Measurements from ENCODE around the gene PRKD1.

Gene PRKD1

GRCh38 chr14:29569194-29569593 is 358.5 kb downstream of the PRKD1 start:
- Histone ChIP-seq H3K9ac (ENCODE audit: low read length) (no peak overlapping the region), H3K4me1 (ENCODE audit: control insufficient read depth, insufficient read depth, low read length) (no peaks in the 10 kb centered on the region), H3K27ac (ENCODE audit: low read depth, low read length) (no peak overlapping the region), H3K27me3 (ENCODE audit: control insufficient read depth, insufficient read depth, low read length) (no peaks in the 10 kb centered on the region), H3K36me3 (ENCODE audit: control insufficient read depth, insufficient read depth, low read length) (no peaks in the 10 kb centered on the region), H3K9me3 (ENCODE audit: control insufficient read depth, insufficient read depth, low read depth, low read length) (peaks cover 20% of the 10 kb centered on the region), H3K4me3 (ENCODE audit: low read depth, low read length) (no peak overlapping the region)

- Histone ChIP-seq H3K27ac (ENCODE audit: low read depth, low read length) (no peak overlapping the region), H3K4me3 (ENCODE audit: low read depth, low read length) (no peak overlapping the region), H3K9ac (ENCODE audit: low read length) (no peak overlapping the region), H3K27me3 (ENCODE audit: control insufficient read depth, insufficient read depth, low read length) (no peaks in the 10 kb centered on the region), H3K36me3 (ENCODE audit: control insufficient read depth, insufficient read depth, low read length) (no peaks in the 10 kb centered on the region), H3K9me3 (ENCODE audit: control insufficient read depth, insufficient read depth, low read depth, low read length) (peaks cover 20% of the 10 kb centered on the region), H3K4me1 (ENCODE audit: control insufficient read depth, insufficient read depth, low read length) (no peaks in the 10 kb centered on the region)
Observed at GRCh38 chr14:29566194-29566593, 361.5 kb downstream of the PRKD1 start.

GRCh38 chr14:29558516-29558915 is 369.1 kb downstream of the PRKD1 start:
- Histone ChIP-seq H3K4me3 (ENCODE audit: low read depth, low read length) (no peak overlapping the region), H3K36me3 (ENCODE audit: control insufficient read depth, insufficient read depth, low read length) (no peaks in the 10 kb centered on the region), H3K9me3 (ENCODE audit: control insufficient read depth, insufficient read depth, low read depth, low read length) (no peaks in the 10 kb centered on the region), H3K27ac (ENCODE audit: low read depth, low read length) (no peak overlapping the region), H3K9ac (ENCODE audit: low read length) (no peak overlapping the region), H3K4me1 (ENCODE audit: control insufficient read depth, insufficient read depth, low read length) (no peaks in the 10 kb centered on the region), H3K27me3 (ENCODE audit: control insufficient read depth, insufficient read depth, low read length) (no peaks in the 10 kb centered on the region)

- Histone ChIP-seq H3K36me3 (ENCODE audit: control insufficient read depth, insufficient read depth, low read length) (no peaks in the 10 kb centered on the region), H3K9me3 (ENCODE audit: control insufficient read depth, insufficient read depth, low read depth, low read length) (no peaks in the 10 kb centered on the region), H3K4me3 (ENCODE audit: low read depth, low read length) (no peak overlapping the region), H3K27me3 (ENCODE audit: control insufficient read depth, insufficient read depth, low read length) (no peaks in the 10 kb centered on the region), H3K4me1 (ENCODE audit: control insufficient read depth, insufficient read depth, low read length) (no peaks in the 10 kb centered on the region), H3K9ac (ENCODE audit: low read length) (no peak overlapping the region), H3K27ac (ENCODE audit: low read depth, low read length) (no peak overlapping the region)
Observed at GRCh38 chr14:29554335-29554734, 373.3 kb downstream of the PRKD1 start.

GRCh38 chr14:29553427-29553826 is 374.2 kb downstream of the PRKD1 start:
- Histone ChIP-seq H3K36me3 (ENCODE audit: control insufficient read depth, insufficient read depth, low read length) (no peaks in the 10 kb centered on the region), H3K9ac (ENCODE audit: low read length) (no peak overlapping the region), H3K4me1 (ENCODE audit: control insufficient read depth, insufficient read depth, low read length) (no peaks in the 10 kb centered on the region), H3K9me3 (ENCODE audit: control insufficient read depth, insufficient read depth, low read depth, low read length) (no peaks in the 10 kb centered on the region), H3K4me3 (ENCODE audit: low read depth, low read length) (no peak overlapping the region), H3K27me3 (ENCODE audit: control insufficient read depth, insufficient read depth, low read length) (no peaks in the 10 kb centered on the region), H3K27ac (ENCODE audit: low read depth, low read length) (no peak overlapping the region)

- no peak overlapping the region for H3K4me3 ChIP-seq (ENCODE audit: low read depth, low read length)
- H3K27me3 ChIP-seq (ENCODE audit: control insufficient read depth, insufficient read depth, low read length), result no peaks in the 10 kb centered on the region
- H3K9ac ChIP-seq (ENCODE audit: low read length), result no peak overlapping the region
- H3K4me1 ChIP-seq (ENCODE audit: control insufficient read depth, insufficient read depth, low read length), result no peaks in the 10 kb centered on the region
- no peaks in the 10 kb centered on the region for H3K36me3 ChIP-seq (ENCODE audit: control insufficient read depth, insufficient read depth, low read length)
- H3K27ac ChIP-seq (ENCODE audit: low read depth, low read length), result no peak overlapping the region
- no peaks in the 10 kb centered on the region for H3K9me3 ChIP-seq (ENCODE audit: control insufficient read depth, insufficient read depth, low read depth, low read length)
Observed at GRCh38 chr14:29548948-29549370, 378.7 kb downstream of the PRKD1 start.

GRCh38 chr14:29545714-29546113 is 381.9 kb downstream of the PRKD1 start:
- Histone ChIP-seq H3K27me3 (ENCODE audit: control insufficient read depth, insufficient read depth, low read length) (no peaks in the 10 kb centered on the region), H3K36me3 (ENCODE audit: control insufficient read depth, insufficient read depth, low read length) (no peaks in the 10 kb centered on the region), H3K9me3 (ENCODE audit: control insufficient read depth, insufficient read depth, low read depth, low read length) (no peaks in the 10 kb centered on the region), H3K27ac (ENCODE audit: low read depth, low read length) (no peak overlapping the region), H3K9ac (ENCODE audit: low read length) (no peak overlapping the region), H3K4me1 (ENCODE audit: control insufficient read depth, insufficient read depth, low read length) (no peaks in the 10 kb centered on the region), H3K4me3 (ENCODE audit: low read depth, low read length) (no peak overlapping the region)

- no peaks in the 10 kb centered on the region for H3K9me3 ChIP-seq (ENCODE audit: control insufficient read depth, insufficient read depth, low read depth, low read length)
- no peaks in the 10 kb centered on the region for H3K4me1 ChIP-seq (ENCODE audit: control insufficient read depth, insufficient read depth, low read length)
- no peaks in the 10 kb centered on the region for H3K36me3 ChIP-seq (ENCODE audit: control insufficient read depth, insufficient read depth, low read length)
- H3K27me3 ChIP-seq (ENCODE audit: control insufficient read depth, insufficient read depth, low read length), result no peaks in the 10 kb centered on the region
- H3K9ac ChIP-seq (ENCODE audit: low read length), result no peak overlapping the region
- H3K27ac ChIP-seq (ENCODE audit: low read depth, low read length), result no peak overlapping the region
- H3K4me3 ChIP-seq (ENCODE audit: low read depth, low read length), result no peak overlapping the region
Observed at GRCh38 chr14:29536886-29537511, 390.6 kb downstream of the PRKD1 start.

GRCh38 chr14:29529418-29529817 is 398.2 kb downstream of the PRKD1 start:
- no peak overlapping the region for H3K9ac ChIP-seq (ENCODE audit: low read length)
- no peaks in the 10 kb centered on the region for H3K36me3 ChIP-seq (ENCODE audit: control insufficient read depth, insufficient read depth, low read length)
- H3K4me1 ChIP-seq (ENCODE audit: control insufficient read depth, insufficient read depth, low read length), result no peaks in the 10 kb centered on the region
- no peaks in the 10 kb centered on the region for H3K27me3 ChIP-seq (ENCODE audit: control insufficient read depth, insufficient read depth, low read length)
- no peak overlapping the region for H3K27ac ChIP-seq (ENCODE audit: low read depth, low read length)
- H3K9me3 ChIP-seq (ENCODE audit: control insufficient read depth, insufficient read depth, low read depth, low read length), result no peaks in the 10 kb centered on the region
- no peak overlapping the region for H3K4me3 ChIP-seq (ENCODE audit: low read depth, low read length)

- Histone ChIP-seq H3K9ac (ENCODE audit: low read length) (no peak overlapping the region), H3K36me3 (ENCODE audit: control insufficient read depth, insufficient read depth, low read length) (no peaks in the 10 kb centered on the region), H3K27ac (ENCODE audit: low read depth, low read length) (no peak overlapping the region), H3K27me3 (ENCODE audit: control insufficient read depth, insufficient read depth, low read length) (no peaks in the 10 kb centered on the region), H3K9me3 (ENCODE audit: control insufficient read depth, insufficient read depth, low read depth, low read length) (no peaks in the 10 kb centered on the region), H3K4me1 (ENCODE audit: control insufficient read depth, insufficient read depth, low read length) (no peaks in the 10 kb centered on the region), H3K4me3 (ENCODE audit: low read depth, low read length) (no peak overlapping the region)
Observed at GRCh38 chr14:29528889-29529288, 398.8 kb downstream of the PRKD1 start.

GRCh38 chr14:29527286-29527685 is 400.4 kb downstream of the PRKD1 start:
- Histone ChIP-seq H3K9me3 (ENCODE audit: control insufficient read depth, insufficient read depth, low read depth, low read length) (no peaks in the 10 kb centered on the region), H3K9ac (ENCODE audit: low read length) (no peak overlapping the region), H3K36me3 (ENCODE audit: control insufficient read depth, insufficient read depth, low read length) (no peaks in the 10 kb centered on the region), H3K4me1 (ENCODE audit: control insufficient read depth, insufficient read depth, low read length) (no peaks in the 10 kb centered on the region), H3K27me3 (ENCODE audit: control insufficient read depth, insufficient read depth, low read length) (no peaks in the 10 kb centered on the region), H3K27ac (ENCODE audit: low read depth, low read length) (no peak overlapping the region), H3K4me3 (ENCODE audit: low read depth, low read length) (no peak overlapping the region)

Data from HUES6 (cell line).